Rectal smooth muscle tissue (tissue), 1 donor: Measurements from ENCODE around the gene FANK1.
A peak's percentile ranks its signal among the peaks of the same experiment; 100 is the strongest.
"Not testable (repeated sequence)": the region's sequence is repeated elsewhere in the genome, so short reads cannot be mapped to it uniquely, and the experiment has no call there.

ENCODE experiments used
- H3K27ac ChIP-seq: one replicate; pipeline ENCODE4 v1.7.0; 2013; ENCODE audit warnings: low read depth, low read length, inconsistent platforms
- H3K27me3 ChIP-seq: one replicate; pipeline ENCODE4 v1.7.0; 2013; ENCODE audit warnings: low read length; ENCODE audit not compliant: control insufficient read depth, insufficient read depth
- H3K36me3 ChIP-seq: one replicate; pipeline ENCODE4 v1.7.0; 2013; ENCODE audit warnings: low read length; ENCODE audit not compliant: control insufficient read depth, insufficient read depth
- H3K4me1 ChIP-seq: one replicate; pipeline ENCODE4 v1.7.0; 2013; ENCODE audit warnings: low read length; ENCODE audit not compliant: control insufficient read depth, insufficient read depth
- H3K4me3 ChIP-seq: one replicate; pipeline ENCODE4 v1.7.0; 2013; ENCODE audit warnings: low read length
- H3K9ac ChIP-seq: one replicate; pipeline ENCODE4 v1.7.0; 2013; ENCODE audit warnings: low read length

FANK1 gene

DNA sequence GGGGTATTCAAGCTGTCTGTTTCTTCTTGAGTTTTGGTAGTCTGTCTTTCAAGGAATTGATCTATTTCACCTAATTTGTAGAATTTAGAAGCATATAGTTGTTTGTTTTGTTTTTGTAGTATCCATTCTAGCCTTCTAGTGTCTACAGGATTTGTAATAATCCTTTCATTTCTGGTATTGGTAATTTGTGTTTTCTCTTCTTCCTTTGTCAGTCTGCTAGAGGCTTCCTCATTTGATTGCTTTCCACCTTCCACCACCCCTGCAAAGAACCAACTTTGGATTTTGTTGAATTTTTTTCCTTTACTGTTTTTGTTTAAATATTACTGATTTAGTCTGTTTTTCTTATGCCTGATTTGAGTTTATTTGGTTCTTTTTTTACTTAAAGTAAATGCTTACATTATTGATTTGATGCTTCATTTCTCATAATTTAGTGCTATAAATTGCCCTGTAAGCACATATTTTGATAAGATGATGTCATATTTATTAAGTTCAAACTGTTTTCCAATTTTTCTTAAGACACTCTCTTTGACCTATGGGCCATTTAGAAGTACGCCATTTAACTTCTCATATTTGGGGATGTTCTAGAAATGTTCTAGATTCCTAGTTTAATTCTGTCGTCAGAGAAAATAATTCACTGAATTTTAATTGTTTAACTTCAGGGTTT, 25.4 kb downstream of the FANK1 start:
- H3K4me3 ChIP-seq, H3K36me3 ChIP-seq, H3K4me1 ChIP-seq, H3K27me3 ChIP-seq, H3K9ac ChIP-seq, H3K27ac ChIP-seq: not testable (repeated sequence)

DNA sequence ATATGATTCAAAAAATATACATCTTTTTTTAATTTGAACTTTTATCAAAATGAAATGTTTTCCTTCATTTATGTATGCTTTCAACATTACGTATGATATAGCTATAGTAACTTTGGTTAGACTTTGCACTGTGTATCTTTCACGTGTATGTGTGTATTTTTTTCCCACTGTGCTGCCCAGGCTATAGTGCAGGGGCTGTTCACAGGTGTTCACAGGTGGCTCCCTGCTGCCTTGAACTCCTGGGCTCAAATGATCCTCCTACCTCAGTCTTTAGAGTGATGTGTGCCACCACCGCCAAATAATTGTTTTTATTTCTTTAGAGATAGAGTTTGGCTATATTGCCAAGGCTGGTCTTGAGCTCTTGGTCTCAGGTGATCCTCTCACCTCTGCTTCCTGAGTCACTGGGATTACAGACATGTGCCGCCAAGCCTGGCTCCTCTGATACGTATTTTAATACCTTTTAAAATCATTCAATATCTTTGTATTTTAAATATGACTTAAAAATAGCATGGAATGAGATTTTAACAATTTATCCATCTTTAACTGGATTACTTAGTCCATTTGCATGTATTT, 29.0 kb downstream of the FANK1 start:
- Histone ChIP-seq H3K9ac (no peak overlapping the region), H3K27ac (no peak overlapping the region), H3K27me3 (no peaks in the 10 kb centered on the region), H3K4me3 (no peak overlapping the region), H3K4me1 (no peaks in the 10 kb centered on the region), H3K36me3 (no peaks in the 10 kb centered on the region)

DNA sequence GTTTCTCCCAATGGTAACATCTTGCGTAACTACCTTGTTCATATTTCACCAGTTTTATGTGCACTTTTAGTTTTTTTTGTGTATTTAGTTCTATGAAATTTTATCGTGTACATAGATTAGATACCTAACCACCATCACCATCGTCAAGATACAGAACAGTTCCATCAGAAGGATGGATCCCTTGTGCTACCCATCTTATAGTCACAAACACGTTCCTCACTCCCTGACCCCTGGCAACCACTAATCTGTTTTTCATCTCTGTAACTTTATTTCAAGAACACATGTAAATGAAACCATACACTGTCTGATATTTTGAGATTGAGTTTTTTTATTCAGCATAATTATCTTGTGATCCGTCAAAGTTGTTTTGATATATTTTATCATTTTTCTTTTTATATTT, 29.9 kb downstream of the FANK1 start:
- Histone ChIP-seq H3K27ac (no peak overlapping the region), H3K27me3 (no peaks in the 10 kb centered on the region), H3K9ac (no peak overlapping the region), H3K4me1 (no peaks in the 10 kb centered on the region), H3K4me3 (no peak overlapping the region), H3K36me3 (no peaks in the 10 kb centered on the region)

DNA sequence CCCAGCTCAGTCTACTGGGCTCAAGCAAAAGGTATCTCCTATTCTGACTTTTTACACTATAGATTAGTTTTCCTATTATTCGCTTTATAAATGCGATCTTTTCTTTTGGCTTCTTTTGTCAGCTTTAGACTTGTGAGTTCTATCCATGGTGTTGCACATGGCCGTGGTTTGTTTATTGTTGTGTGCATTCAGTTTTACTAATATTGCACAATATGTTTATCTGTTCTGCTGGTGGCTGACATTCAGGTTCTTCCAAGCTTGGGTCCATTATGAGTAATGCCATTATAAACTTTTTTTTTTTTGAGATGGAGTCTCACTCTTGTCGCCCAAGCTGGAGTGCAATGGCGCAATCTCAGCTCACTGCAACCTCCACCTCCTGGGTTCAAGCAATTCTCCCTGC, 30.9 kb downstream of the FANK1 start:
- not testable (repeated sequence) for H3K27ac ChIP-seq, H3K36me3 ChIP-seq, H3K4me3 ChIP-seq, H3K27me3 ChIP-seq, H3K4me1 ChIP-seq, H3K9ac ChIP-seq

DNA sequence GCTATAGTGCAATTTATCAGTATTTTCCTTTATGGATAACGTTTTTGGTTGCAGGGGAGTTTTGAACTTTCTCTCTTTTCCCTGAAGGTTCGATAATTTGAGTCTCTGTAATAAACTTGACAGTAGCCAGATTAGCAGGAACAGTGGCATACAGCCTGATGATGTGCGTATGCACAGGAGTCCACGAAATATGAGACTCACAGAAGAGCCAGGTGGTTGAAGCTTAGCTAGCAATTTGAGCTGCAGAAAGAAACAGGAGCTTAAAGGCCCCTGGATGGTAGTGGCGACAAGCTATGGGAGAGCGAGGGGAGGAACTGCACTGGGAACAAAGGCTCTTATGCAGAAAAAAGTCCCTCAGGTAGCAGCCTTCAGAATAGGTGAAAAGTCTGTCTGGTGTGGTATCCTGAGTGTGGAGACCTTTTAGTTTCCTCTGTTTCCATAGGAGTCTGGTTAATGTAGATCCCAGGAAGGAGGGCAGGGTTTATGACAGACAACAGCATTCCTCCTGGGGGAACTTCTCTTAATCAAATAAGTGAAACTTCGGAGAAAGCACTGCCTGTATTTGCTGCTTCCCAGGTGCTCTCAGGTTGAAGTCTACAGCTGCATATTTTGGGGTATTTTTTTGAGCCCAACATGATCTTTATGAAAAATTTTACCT, 32.7 kb downstream of the FANK1 start:
- H3K9ac ChIP-seq, result no peak overlapping the region
- no peak overlapping the region for H3K27ac ChIP-seq
- H3K4me3 ChIP-seq, result peak overlapping the region; percentile 11

DNA sequence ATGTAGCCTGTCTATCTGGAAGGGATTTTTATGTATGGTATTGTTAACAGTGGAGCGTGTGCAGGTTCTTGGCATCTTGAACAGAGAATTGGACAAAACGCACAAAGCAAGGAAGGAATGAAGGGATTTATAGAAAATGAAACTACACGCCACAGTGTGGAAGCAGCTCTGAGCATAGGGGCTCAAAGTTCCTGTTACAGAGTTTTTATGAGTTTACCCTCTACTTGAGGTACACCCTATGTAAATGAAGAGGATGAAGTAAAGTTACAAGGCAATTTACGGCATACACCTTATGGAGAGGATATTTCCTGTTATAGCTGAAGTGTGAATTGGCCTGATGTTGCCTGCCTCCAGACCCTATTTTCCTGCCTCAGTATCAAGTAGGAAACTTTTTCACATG, 33.3 kb downstream of the FANK1 start:
- Histone ChIP-seq H3K4me1 (no peaks in the 10 kb centered on the region), H3K9ac (no peak overlapping the region), H3K36me3 (no peaks in the 10 kb centered on the region), H3K27me3 (no peaks in the 10 kb centered on the region), H3K27ac (no peak overlapping the region), H3K4me3 (no peak overlapping the region)

More for the DNA sequence above, 32.7 kb downstream of the FANK1 start:
- Histone ChIP-seq H3K27me3 (no peaks in the 10 kb centered on the region), H3K4me1 (no peaks in the 10 kb centered on the region), H3K36me3 (no peaks in the 10 kb centered on the region)

DNA sequence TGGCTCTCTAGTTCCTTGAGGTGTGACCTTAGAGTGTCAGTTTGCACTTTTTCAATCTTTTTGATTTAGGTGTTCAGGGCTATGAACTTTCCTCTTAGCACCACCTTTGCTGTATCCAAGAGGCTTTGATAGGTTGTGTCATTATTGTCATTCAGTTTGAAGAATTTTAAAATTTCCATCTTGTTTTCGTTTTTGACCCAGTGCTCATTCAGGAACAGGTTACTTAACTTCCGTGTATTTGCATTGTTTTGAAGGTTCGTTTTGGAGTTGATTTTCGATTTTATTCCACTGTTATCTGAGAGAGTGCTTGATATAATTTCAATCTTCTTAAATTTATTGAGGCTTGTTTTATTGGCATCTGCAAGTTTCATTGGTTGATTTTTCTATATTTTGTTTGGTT, 37.3 kb downstream of the FANK1 start:
- Histone ChIP-seq H3K27me3 (no peaks in the 10 kb centered on the region), H3K9ac (no peak overlapping the region), H3K4me1 (no peaks in the 10 kb centered on the region), H3K36me3 (no peaks in the 10 kb centered on the region), H3K27ac (no peak overlapping the region), H3K4me3 (no peak overlapping the region)

DNA sequence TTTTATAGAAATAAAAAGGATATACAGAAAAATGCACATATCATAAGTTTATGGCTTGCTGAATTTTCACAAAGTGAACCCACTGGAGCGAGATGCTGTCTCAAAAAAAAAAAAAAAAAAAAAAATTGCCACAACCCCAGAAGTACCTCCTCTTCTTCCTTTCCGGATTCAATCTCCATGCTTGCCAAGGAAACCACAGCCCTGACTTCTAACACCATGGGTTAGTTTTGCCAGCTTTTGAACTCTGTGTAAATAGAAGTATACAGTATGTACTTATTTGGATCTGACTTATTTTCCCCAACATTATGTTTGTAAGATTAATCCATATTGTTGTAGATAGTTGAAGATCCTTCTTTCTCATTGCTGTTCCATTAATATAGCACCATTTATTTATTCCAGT, 40.0 kb downstream of the FANK1 start:
- H3K4me1 ChIP-seq, result no peaks in the 10 kb centered on the region
- H3K36me3 ChIP-seq, result no peaks in the 10 kb centered on the region
- H3K9ac ChIP-seq, result no peak overlapping the region
- H3K27me3 ChIP-seq, result no peaks in the 10 kb centered on the region
- H3K27ac ChIP-seq, result no peak overlapping the region
- H3K4me3 ChIP-seq, result no peak overlapping the region

DNA sequence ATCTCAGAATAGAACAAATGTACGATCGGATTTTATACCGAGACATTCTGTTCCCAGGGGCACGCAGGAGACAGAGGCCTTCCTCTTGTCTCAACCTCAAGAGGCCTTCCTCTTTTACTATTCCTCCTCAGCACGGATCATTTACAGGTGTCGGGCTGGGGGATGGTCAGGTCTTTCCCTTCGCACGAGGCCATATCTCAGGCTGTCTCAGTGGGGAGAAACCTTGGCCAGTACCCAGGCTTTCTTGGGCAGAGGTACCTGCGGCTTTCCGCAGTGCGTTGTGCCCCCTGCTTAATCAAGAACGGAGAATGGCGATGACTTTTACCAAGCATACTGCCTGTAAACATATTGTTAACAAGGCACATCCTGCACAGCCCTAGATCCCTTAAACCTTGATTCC, 44.2 kb downstream of the FANK1 start:
- Histone ChIP-seq H3K4me3 (no peak overlapping the region), H3K4me1 (no peaks in the 10 kb centered on the region), H3K27ac (no peak overlapping the region), H3K9ac (no peak overlapping the region), H3K27me3 (no peaks in the 10 kb centered on the region), H3K36me3 (no peaks in the 10 kb centered on the region)

DNA sequence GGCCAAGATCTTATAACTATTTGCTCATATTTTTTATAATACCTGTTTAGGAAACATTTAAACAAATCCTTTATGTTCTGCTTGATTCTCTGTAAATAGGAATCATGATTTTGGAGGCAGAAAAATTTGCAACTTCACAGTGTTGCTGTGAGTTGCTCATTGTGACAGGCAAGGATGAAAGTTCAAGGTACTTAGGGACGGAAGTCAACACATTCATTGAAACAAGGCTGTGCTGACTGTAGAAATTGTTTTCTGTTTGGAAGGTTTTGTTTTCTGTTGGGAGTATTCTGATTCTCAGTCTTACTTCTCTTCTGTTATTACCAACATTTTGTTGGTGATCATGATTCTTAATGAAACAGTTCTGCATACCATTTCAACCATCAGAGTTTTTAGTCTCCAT, 54.9 kb downstream of the FANK1 start:
- Histone ChIP-seq H3K9ac (no peak overlapping the region), H3K27me3 (no peaks in the 10 kb centered on the region), H3K4me1 (no peaks in the 10 kb centered on the region)

DNA sequence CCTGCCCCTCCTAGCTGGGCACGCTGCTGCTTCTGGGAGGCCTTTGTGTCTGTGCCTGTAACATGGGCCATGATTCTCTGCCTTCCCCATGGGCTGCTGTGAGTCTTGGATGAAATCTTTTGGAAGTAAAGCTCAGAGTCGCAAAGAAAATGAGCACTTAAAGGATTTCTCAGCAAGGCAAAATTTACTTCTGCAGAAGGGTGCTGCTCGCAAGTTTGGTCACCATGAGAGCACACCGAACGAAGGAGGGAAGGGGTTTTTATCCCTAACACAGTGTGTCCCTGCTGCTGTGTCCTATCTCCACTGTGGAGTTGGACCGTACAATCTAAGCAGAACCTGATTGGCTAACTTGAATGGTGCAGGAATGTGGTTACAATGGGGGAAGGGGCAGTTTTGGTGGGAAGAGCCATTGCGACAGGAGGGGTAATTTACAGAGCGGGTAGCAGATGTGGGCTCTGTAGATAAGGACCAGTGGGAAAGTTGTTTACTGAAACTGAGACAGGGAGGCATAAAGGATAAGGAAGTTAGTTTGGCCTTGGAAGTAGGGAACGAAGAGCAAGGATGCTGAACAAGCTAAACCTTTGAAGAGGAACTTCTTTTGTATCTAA, 57.5 kb downstream of the FANK1 start:
- Histone ChIP-seq H3K9ac (no peak overlapping the region), H3K27ac (no peak overlapping the region), H3K4me3 (no peak overlapping the region), H3K36me3 (no peaks in the 10 kb centered on the region), H3K4me1 (no peaks in the 10 kb centered on the region), H3K27me3 (no peaks in the 10 kb centered on the region)

More for the DNA sequence above, 54.9 kb downstream of the FANK1 start:
- Histone ChIP-seq H3K36me3 (no peaks in the 10 kb centered on the region), H3K4me3 (no peak overlapping the region), H3K27ac (no peak overlapping the region)

DNA sequence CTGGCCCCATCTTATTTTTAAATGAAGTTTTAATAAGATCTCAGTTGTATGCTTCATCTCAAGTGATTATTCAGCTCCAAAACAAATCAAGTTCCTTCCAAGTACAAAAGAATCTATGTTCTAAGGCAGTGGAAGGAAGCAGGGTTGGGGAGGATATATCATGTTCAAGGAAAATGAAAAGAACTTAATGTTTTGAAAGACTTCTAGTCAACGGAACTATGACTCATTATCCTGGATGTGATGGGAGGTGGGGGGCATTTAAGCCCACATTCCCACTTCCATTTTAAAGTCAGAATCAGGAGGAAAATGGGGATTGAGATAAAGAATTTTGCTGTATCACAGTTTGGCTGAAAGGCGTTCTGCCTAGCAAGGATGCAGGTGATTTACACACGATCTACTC, 59.4 kb downstream of the FANK1 start:
- Histone ChIP-seq H3K9ac (no peak overlapping the region), H3K4me1 (no peaks in the 10 kb centered on the region), H3K36me3 (no peaks in the 10 kb centered on the region), H3K27ac (no peak overlapping the region), H3K27me3 (no peaks in the 10 kb centered on the region), H3K4me3 (no peak overlapping the region)
